KMS-11 (cell line): ENCODE data around the gene PAPPA.

Source experiments
- H2AFZ ChIP-seq: fragments of 200-600 bp; sonication (generic); 2 replicates; pipeline ENCODE4 v1.6.1; 2016; ENCODE audit warnings: antibody characterized with exemption, mixed run types, low read depth
- H3K27ac ChIP-seq: fragments of 200-600 bp; sonication (generic); 2 replicates; pipeline ENCODE4 v1.6.1; 2016; ENCODE audit warnings: mild to moderate bottlenecking, mixed run types
- H3K27me3 ChIP-seq: fragments of 200-600 bp; sonication (generic); 2 replicates; pipeline ENCODE4 v1.6.1; 2017; ENCODE audit warnings: mild to moderate bottlenecking, low read depth, mixed run types, moderate library complexity; ENCODE audit not compliant: insufficient read depth
- H3K36me3 ChIP-seq: fragments of 200-600 bp; sonication (generic); 2 replicates; pipeline ENCODE4 v1.6.1; 2017; ENCODE audit warnings: mild to moderate bottlenecking, mixed run types; ENCODE audit not compliant: insufficient read depth
- H3K4me1 ChIP-seq: fragments of 200-600 bp; sonication (generic); 2 replicates; pipeline ENCODE4 v1.6.1; 2016; ENCODE audit warnings: mild to moderate bottlenecking, low read depth, mixed run types; ENCODE audit not compliant: poor library complexity, severe bottlenecking
- H3K4me2 ChIP-seq: fragments of 200-600 bp; sonication (generic); 2 replicates; pipeline ENCODE4 v1.7.0; 2016; ENCODE audit warnings: mild to moderate bottlenecking, mixed run types
- H3K4me3 ChIP-seq: fragments of 200-600 bp; sonication (generic); IDR thresholded peaks from 2 replicates; pipeline ENCODE4 v1.6.1; 2017; ENCODE audit warnings: low read depth, low read length, mixed read lengths; ENCODE audit not compliant: insufficient read depth
- H3K79me2 ChIP-seq: fragments of 200-600 bp; sonication (generic); 2 replicates; pipeline ENCODE4 v1.6.1; 2016; ENCODE audit warnings: low read depth, mixed run types; ENCODE audit not compliant: insufficient read depth
- H3K9ac ChIP-seq: fragments of 200-600 bp; sonication (generic); 2 replicates; pipeline ENCODE4 v1.6.1; 2016; ENCODE audit warnings: mild to moderate bottlenecking, mixed run types
- H4K20me1 ChIP-seq: fragments of 200-600 bp; sonication (generic); 2 replicates; pipeline ENCODE4 v1.6.1; 2016; ENCODE audit warnings: mild to moderate bottlenecking, mixed run types; ENCODE audit not compliant: insufficient read depth
- CTCF ChIP-seq: fragments of 200-600 bp; sonication (generic); conservative IDR thresholded peaks from 2 replicates; pipeline ENCODE4 v1.6.1; 2017; ENCODE audit warnings: low read depth, mild to moderate bottlenecking, antibody characterized with exemption, low read length, moderate library complexity, mixed read lengths

PAPPA gene

GRCh38 chr9:116251366-116251765, 97.8 kb downstream of the PAPPA start:
- no peak overlapping the region for H3K27ac ChIP-seq
- no peak overlapping the region for H3K4me2 ChIP-seq
- no peaks in the 10 kb centered on the region for H3K79me2 ChIP-seq
- H2AFZ ChIP-seq: no peak overlapping the region
- H3K27me3 ChIP-seq: no peaks in the 10 kb centered on the region
- no peaks in the 10 kb centered on the region for H3K36me3 ChIP-seq
- no peaks in the 10 kb centered on the region for H3K4me1 ChIP-seq
- TF ChIP-seq CTCF: no peak
- no peak overlapping the region for H3K4me3 ChIP-seq
- H4K20me1 ChIP-seq: no peaks in the 10 kb centered on the region
- no peak overlapping the region for H3K9ac ChIP-seq

GRCh38 chr9:116260531-116260930, 106.9 kb downstream of the PAPPA start:
- H3K4me3 ChIP-seq: no peak overlapping the region
- no peaks in the 10 kb centered on the region for H3K36me3 ChIP-seq
- H2AFZ ChIP-seq: no peak overlapping the region; the same call in 1 of the 2 replicates
- no peaks in the 10 kb centered on the region for H3K27me3 ChIP-seq
- no peaks in the 10 kb centered on the region for H3K4me1 ChIP-seq
- H3K4me2 ChIP-seq: no peak overlapping the region
- H3K9ac ChIP-seq: no peak overlapping the region
- H3K79me2 ChIP-seq: no peaks in the 10 kb centered on the region
- H4K20me1 ChIP-seq: no peaks in the 10 kb centered on the region
- no peak overlapping the region for H3K27ac ChIP-seq
- TF ChIP-seq CTCF: no peak

- no peak for TF ChIP-seq CTCF
Measured at GRCh38 chr9:116262448-116262847, 108.9 kb downstream of the PAPPA start.

GRCh38 chr9:116264361-116264760, 110.8 kb downstream of the PAPPA start:
- Histone ChIP-seq H2AFZ (no peak overlapping the region), H3K4me1 (no peaks in the 10 kb centered on the region), H3K9ac (no peak overlapping the region), H3K4me2 (no peak overlapping the region), H3K27me3 (no peaks in the 10 kb centered on the region), H3K27ac (no peak overlapping the region), H4K20me1 (no peaks in the 10 kb centered on the region), H3K36me3 (no peaks in the 10 kb centered on the region), H3K79me2 (no peaks in the 10 kb centered on the region), H3K4me3 (no peak overlapping the region)
- TF ChIP-seq CTCF: no peak

More at GRCh38 chr9:116262448-116262847, 108.9 kb downstream of the PAPPA start:
- Histone ChIP-seq H3K27ac (no peak overlapping the region), H3K4me1 (no peaks in the 10 kb centered on the region), H3K79me2 (no peaks in the 10 kb centered on the region), H3K4me3 (no peak overlapping the region), H3K9ac (no peak overlapping the region), H4K20me1 (no peaks in the 10 kb centered on the region), H3K4me2 (no peak overlapping the region), H3K36me3 (no peaks in the 10 kb centered on the region), H3K27me3 (no peaks in the 10 kb centered on the region), H2AFZ (no peak overlapping the region)
